NCI-H1105 (cell line): ENCODE results near the gene FOXD1.

Experiments used
- DNase-seq: peaks from one replicate; lab custom pipeline; 2025; lab: John Stamatoyannopoulos, UW

The FOXD1 gene

GRCh38 chr5:73440262-73440661 lies 8.3 kb downstream of the FOXD1 start:
- no peak for DNase-seq

- no peak for DNase-seq
Measured at GRCh38 chr5:73438645-73439470, 9.7 kb downstream of the FOXD1 start.

GRCh38 chr5:73437777-73438644 lies 10.6 kb downstream of the FOXD1 start:
- DNase-seq = no peak

GRCh38 chr5:73437101-73437776 lies 11.3 kb downstream of the FOXD1 start:
- no peak for DNase-seq

- DNase-seq = no peak
Measured at GRCh38 chr5:73436535-73437100, 12.0 kb downstream of the FOXD1 start.

GRCh38 chr5:73435759-73436534 lies 12.6 kb downstream of the FOXD1 start:
- no peak for DNase-seq

GRCh38 chr5:73434907-73435306 lies 13.7 kb downstream of the FOXD1 start:
- no peak for DNase-seq

GRCh38 chr5:73434461-73434860 lies 14.1 kb downstream of the FOXD1 start:
- no peak for DNase-seq

- no peak for DNase-seq
Measured at GRCh38 chr5:73433982-73434342, 14.6 kb downstream of the FOXD1 start.

- no peak for DNase-seq
Measured at GRCh38 chr5:73433272-73433981, 15.2 kb downstream of the FOXD1 start.

- DNase-seq = no peak
Measured at GRCh38 chr5:73431204-73431851, 17.2 kb downstream of the FOXD1 start.

- DNase-seq = no peak
Measured at GRCh38 chr5:73426034-73426433, 22.5 kb downstream of the FOXD1 start.

- no peak for DNase-seq
Measured at GRCh38 chr5:73424556-73424977, 24.0 kb downstream of the FOXD1 start.

GRCh38 chr5:73422164-73422563 lies 26.4 kb downstream of the FOXD1 start:
- no peak for DNase-seq

- no peak for DNase-seq
Measured at GRCh38 chr5:73420666-73421065, 27.9 kb downstream of the FOXD1 start.

GRCh38 chr5:73419465-73420390 lies 28.8 kb downstream of the FOXD1 start:
- DNase-seq = no peak

GRCh38 chr5:73419117-73419464 lies 29.5 kb downstream of the FOXD1 start:
- DNase-seq = no peak

- DNase-seq = no peak
Measured at GRCh38 chr5:73418244-73418691, 30.3 kb downstream of the FOXD1 start.
